ENCODE data around the gene SYT9. TPM values are rescaled to one million over a fixed set of nuclear protein-coding genes. Genes with fewer than 3 reads are reported as not detected.
"Not testable (repeated sequence)": the region's sequence is repeated elsewhere in the genome, so short reads cannot be mapped to it uniquely, and the experiment has no call there.

SYT9 gene
- total RNA-seq, 1 experiment from 2014 or later = 1.3 TPM

GRCh38 chr11:7516475-7516874 lies 264.8 kb downstream of the SYT9 start:
- DNase-seq = no peak
- H3K4me3 ChIP-seq (ENCODE audit: insufficient read depth, low read depth, low read length) = no peak overlapping the region
- H3K27me3 ChIP-seq (ENCODE audit: control insufficient read depth, insufficient read depth, low read length) = peaks cover 15% of the 10 kb centered on the region
- H3K36me3 ChIP-seq (replicated peaks; ENCODE audit: control insufficient read depth, insufficient read depth, low read length) = no peaks in the 10 kb centered on the region

- not testable (repeated sequence) for H3K4me3 ChIP-seq (ENCODE audit: insufficient read depth, low read depth, low read length); DNase-seq; H3K36me3 ChIP-seq (replicated peaks; ENCODE audit: control insufficient read depth, insufficient read depth, low read length)
- peaks cover 15% of the 10 kb centered on the region for H3K27me3 ChIP-seq (ENCODE audit: control insufficient read depth, insufficient read depth, low read length)
Observed at GRCh38 chr11:7517743-7518142, 266.0 kb downstream of the SYT9 start.

Other genes starting within 250 kb of the SYT9 start
- 1.1 and 1.6 TPM in 2 replicates for gene ZNF214, start 231.6 kb upstream of the SYT9 start, total RNA-seq (2014; rRNA removed; shearing (Covaris generic))
- 0.07 and 0.11 TPM in 2 replicates for gene NLRP14, start 231.4 kb upstream of the SYT9 start, total RNA-seq (2014; rRNA removed; shearing (Covaris generic))
- gene RBMXL2, start 162.9 kb upstream of the SYT9 start, total RNA-seq (2014; rRNA removed; shearing (Covaris generic)) = not detected in 2 replicates
- gene OLFML1, start 233.6 kb downstream of the SYT9 start, total RNA-seq (2014; rRNA removed; shearing (Covaris generic)) = 2.8 TPM in 1 of 2 replicates, not detected in the other

Measured in H7 (cell line).